ENCODE results near the gene ARL9. TPM values are rescaled to one million over a fixed set of nuclear protein-coding genes. Genes with fewer than 3 reads are reported as not detected.

ARL9 gene
- total and polyA plus RNA-seq, 9 of the 15 experiments (the other 6 are each of a cell fraction or from before 2014, with no cell fraction given), result 0.10 to 0.15 (median 0.11) TPM; not detected in 6

GRCh38 chr4:56480691-56481090, 24.9 kb upstream of the ARL9 start (continued):
- no peak for TF ChIP-seq SAP30 (IDR thresholded peaks at IDR 0.05; ENCODE audit: borderline replicate concordance, insufficient read depth, low read depth, low read length, poor library complexity, severe bottlenecking)
- TF ChIP-seq SRSF1 (IDR thresholded peaks at IDR 0.05; ENCODE audit: low read depth, low read length), result no peak
- no peak for TF ChIP-seq ZNF212 (CRISPR knock-in tag; IDR thresholded peaks at IDR 0.05)
- no peak for TF ChIP-seq ZNF239 (CRISPR knock-in tag; IDR thresholded peaks at IDR 0.05)

GRCh38 chr4:56496241-56496640, 9.3 kb upstream of the ARL9 start:
- H3K9me3 ChIP-seq (replicated peaks; ENCODE audit: control insufficient read depth, insufficient read depth, low read depth, low read length), result no peaks in the 10 kb centered on the region
- no peak for FAIRE-seq
- H4K20me1 ChIP-seq (replicated peaks; ENCODE audit: control insufficient read depth, insufficient read depth, low read length), result no peaks in the 10 kb centered on the region
- POLR2A ChIA-PET, result interaction anchor here (1.6 kb wide), 1 partner anchor 15 kb away, joined by 4 read pairs; no protein-coding TSS in a partner anchor
- no peak overlapping the region for H2AFZ ChIP-seq (ENCODE audit: low read depth, low read length)
- no peaks in the 10 kb centered on the region for H3K27me3 ChIP-seq (ENCODE audit: control insufficient read depth in 2 of 2, insufficient read depth in 2 of 2, low read length in 2 of 2)
- no TSS peak for BruUV-seq (replicated peaks)
- in situ Hi-C loops (cut with MboI) (no loop called here), intact Hi-C loops (cut with micrococcal nuclease) (no loop called here)
- no peak for ATAC-seq
- H3K4me3 ChIP-seq, result no peak overlapping the region
- no peaks in the 10 kb centered on the region for H3K9me1 ChIP-seq (ENCODE audit: control insufficient read depth, insufficient read depth, low read length)
- no peak overlapping the region for H3K4me2 ChIP-seq (ENCODE audit: insufficient read depth, low read length)
- H3K4me1 ChIP-seq (replicated peaks in 1 of 2; ENCODE audit: control insufficient read depth in 2 of 2, insufficient read depth in 2 of 2, low read length in 2 of 2), result no peaks in the 10 kb centered on the region
- no peak for DNase-seq (ENCODE audit: extremely low read depth in 1 of 4, low spot score in 3 of 4)
- 100% methylated on average over 1 of the region's 1 CpG for WGBS (ENCODE audit: insufficient coverage, low coverage, missing lambda C conversion rate)
- CTCF ChIA-PET (ENCODE audit: low intra/inter-chr PET ratio), result no interaction called here
- H3K9ac ChIP-seq (ENCODE audit: insufficient read depth in 1 of 2, low read depth in 2 of 2, low read length in 2 of 2), result no peak overlapping the region
- H3K36me3 ChIP-seq (ENCODE audit: control insufficient read depth, insufficient read depth, low read length), result peaks cover 80% of the 10 kb centered on the region
- no peak overlapping the region for H3K27ac ChIP-seq (ENCODE audit: extremely low read depth, low read depth, low read length)
- H3K79me2 ChIP-seq (ENCODE audit: control insufficient read depth, insufficient read depth, low read length), result no peaks in the 10 kb centered on the region
- TF ChIP-seq HSF4 (CRISPR knock-in tag; IDR thresholded peaks at IDR 0.05; ENCODE audit: borderline replicate concordance) (no peak), CHD2 (IDR thresholded peaks at IDR 0.05; ENCODE audit: low read depth, low read length) (no peak), MBD2 (IDR thresholded peaks at IDR 0.05; ENCODE audit: borderline replicate concordance, low read depth) (no peak), GABPB1 (CRISPR knock-in tag; IDR thresholded peaks at IDR 0.05) (no peak), THAP12 (CRISPR knock-in tag; IDR thresholded peaks at IDR 0.05) (no peak)
- TF ChIP-seq, protein P1, sequence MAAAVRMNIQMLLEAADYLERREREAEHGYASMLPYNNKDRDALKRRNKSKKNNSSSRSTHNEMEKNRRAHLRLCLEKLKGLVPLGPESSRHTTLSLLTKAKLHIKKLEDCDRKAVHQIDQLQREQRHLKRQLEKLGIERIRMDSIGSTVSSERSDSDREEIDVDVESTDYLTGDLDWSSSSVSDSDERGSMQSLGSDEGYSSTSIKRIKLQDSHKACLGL (CRISPR knock-in tag; IDR thresholded peaks at IDR 0.05; ENCODE audit: borderline replicate concordance, poor library complexity, severe bottlenecking), result no peak

Measured in K562 (cell line).